MCF 10A (cell line): ENCODE results near the gene GNG4. TPM values are rescaled to one million over a fixed set of nuclear protein-coding genes. Genes with fewer than 3 reads are reported as not detected.
A peak's percentile ranks its signal among the peaks of the same experiment; 100 is the strongest.

Source experiments
- BruUV-seq: library from RNA; stranded (reverse); fragments of 400-500 nt; replicated peaks from 2 replicates; lab custom pipeline; 2021; lab: Mats Ljungman, UMichigan
- CTCF ChIA-PET: fragments of 300-600 bp; sonication (Branson Sonifier 250); formaldehyde crosslinking; extraction: SDS; loops from one replicate; lab custom pipeline; 2021; ENCODE audit warnings: antibody characterized with exemption, inconsistent platforms; lab: Yijun Ruan, JAX
- POLR2A ChIA-PET: fragments of 300-600, 350-650 bp; sonication (Branson Sonifier 250); formaldehyde crosslinking; extraction: SDS; loops from one replicate; lab custom pipeline; 2020; ENCODE audit warnings: antibody characterized with exemption, inconsistent platforms; lab: Yijun Ruan, JAX
- DNase-seq: peaks from one replicate; pipeline ENCODE4 v3.0.0-alpha.2; 2018; ENCODE audit not compliant: unreplicated experiment
- H3K27ac Mint-ChIP-seq: one replicate; pipeline ENCODE4 v1.8.0; 2022; ENCODE audit warnings: mild to moderate bottlenecking, low read depth, mixed read lengths; ENCODE audit not compliant: unreplicated experiment
- H3K27me3 Mint-ChIP-seq: one replicate; pipeline ENCODE4 v1.8.0; 2022; ENCODE audit warnings: mixed read lengths; ENCODE audit not compliant: insufficient read depth, unreplicated experiment
- H3K36me3 Mint-ChIP-seq: one replicate; pipeline ENCODE4 v1.8.0; 2022; ENCODE audit warnings: mild to moderate bottlenecking, moderate library complexity, mixed read lengths; ENCODE audit not compliant: insufficient read depth, unreplicated experiment
- H3K4me1 Mint-ChIP-seq: one replicate; pipeline ENCODE4 v1.8.0; 2022; ENCODE audit warnings: mixed read lengths; ENCODE audit not compliant: insufficient read depth, unreplicated experiment
- H3K4me3 Mint-ChIP-seq: one replicate; pipeline ENCODE4 v1.8.0; 2022; ENCODE audit warnings: mild to moderate bottlenecking, moderate library complexity, mixed read lengths; ENCODE audit not compliant: unreplicated experiment
- H3K9me3 Mint-ChIP-seq: one replicate; pipeline ENCODE4 v1.8.0; 2022; ENCODE audit warnings: mixed read lengths; ENCODE audit not compliant: unreplicated experiment
- CTCF ChIP-seq: fragments of 200-600 bp; IDR thresholded peaks from one replicate; pipeline ENCODE4 v1.8.0; 2022; ENCODE audit warnings: antibody characterized with exemption, mild to moderate bottlenecking; ENCODE audit not compliant: unreplicated experiment
- intact Hi-C: fragments of 100-400 bp; cut with micrococcal nuclease; formaldehyde crosslinking; loops from 2 replicates; pipeline ENCODE4 v1.14.1; 2022
- total RNA-seq: library from RNA; stranded (reverse); gene quantifications from 2 replicates; pipeline ENCODE4 v1.2.3, GENCODE V29; 2022

Gene GNG4
- total RNA-seq, 1 experiment from 2014 or later: 3.0 TPM

- Mint-ChIP-seq H3K9me3 (no peaks in the 10 kb centered on the region), H3K4me1 (peaks cover 38% of the 10 kb centered on the region), H3K27me3 (no peaks in the 10 kb centered on the region), H3K4me3 (peak overlapping the region; percentile 97), H3K27ac (peak overlapping the region; percentile 88), H3K36me3 (peaks cover 6% of the 10 kb centered on the region)
- POLR2A ChIA-PET: interaction anchor here (0.6 to 6.0 kb wide), 76 partner anchors 9 to 1594 kb away, joined by 3 to 68 read pairs (median 5); partner anchors contain the start of genes ARID4B, GGPS1, LYST and MTR
- CTCF ChIA-PET: interaction anchor here (0.5 to 3.0 kb wide), 34 partner anchors 9 to 1026 kb away, joined by 3 to 25 read pairs (median 4); no protein-coding TSS in a partner anchor
- TF ChIP-seq CTCF: no peak
- intact Hi-C loops: loop anchor here (1.0 to 10.0 kb wide), 7 partner anchors 175 to 889 kb away; partner anchors contain the start of genes ARID4B, GGPS1 and IRF2BP2
- peak; percentile 76 for DNase-seq
- no TSS peak for BruUV-seq
These were observed 146.0 kb downstream of the GNG4 start for GRCh38 chr1:235503403-235504121.

- BruUV-seq: TSS peak; percentile 46
- Mint-ChIP-seq H3K4me3 (peak overlapping the region; percentile 97), H3K4me1 (peaks cover 43% of the 10 kb centered on the region), H3K36me3 (peaks cover 11% of the 10 kb centered on the region), H3K27me3 (no peaks in the 10 kb centered on the region), H3K27ac (peak overlapping the region; percentile 88), H3K9me3 (no peaks in the 10 kb centered on the region)
- ChIA-PET POLR2A (interaction anchor here (0.6 to 6.0 kb wide), 43 partner anchors 8 to 1795 kb away, joined by 3 to 68 read pairs (median 5); partner anchors contain the start of genes ARID4B, GGPS1, MTR and RBM34), CTCF (interaction anchor here (0.5 to 3.0 kb wide), 15 partner anchors 8 to 496 kb away, joined by 3 to 25 read pairs (median 3); no protein-coding TSS in a partner anchor)
- DNase-seq: peak; percentile 39
- TF ChIP-seq CTCF: no peak
- intact Hi-C loops: loop anchor here (2.0 to 10.0 kb wide), 2 partner anchors 174 to 888 kb away; partner anchors contain the start of genes ARID4B, GGPS1 and IRF2BP2
These were observed 146.8 kb downstream of the GNG4 start for GRCh38 chr1:235502601-235503402.

GRCh38 chr1:235500971-235501540 is 148.5 kb downstream of the GNG4 start:
- POLR2A ChIA-PET: interaction anchor here (0.7 to 6.0 kb wide), 7 partner anchors 7 to 509 kb away, joined by 3 to 68 read pairs (median 4); partner anchors contain the start of genes ARID4B and GGPS1
- BruUV-seq: no TSS peak
- intact Hi-C loops: loop anchor here (10.0 kb wide), 1 partner anchor 886 kb away; the partner anchor contains the start of gene IRF2BP2
- peak overlapping the region; percentile 14 for H3K27ac Mint-ChIP-seq
- H3K4me3 Mint-ChIP-seq: no peak overlapping the region
- H3K4me1 Mint-ChIP-seq: peaks cover 39% of the 10 kb centered on the region
- peak; percentile 57 for DNase-seq
- TF ChIP-seq CTCF: no peak
- H3K9me3 Mint-ChIP-seq: no peaks in the 10 kb centered on the region
- CTCF ChIA-PET: interaction anchor here (0.5 to 1.5 kb wide), 9 partner anchors 13 to 553 kb away, joined by 3 to 5 read pairs (median 3); no protein-coding TSS in a partner anchor
- peaks cover 9% of the 10 kb centered on the region for H3K36me3 Mint-ChIP-seq
- no peaks in the 10 kb centered on the region for H3K27me3 Mint-ChIP-seq

Other genes starting within 250 kb of the GNG4 start
- 82.4 and 88.4 TPM in 2 replicates for gene B3GALNT2, start 145.3 kb downstream of the GNG4 start, total RNA-seq
- 23.9 and 37.4 TPM in 2 replicates for gene LYST, start 217.1 kb upstream of the GNG4 start, total RNA-seq